ENCODE measurements around the gene BCAS4.
"Not testable (repeated sequence)": the region's sequence is repeated elsewhere in the genome, so short reads cannot be mapped to it uniquely, and the experiment has no call there.

BCAS4 gene

DNA sequence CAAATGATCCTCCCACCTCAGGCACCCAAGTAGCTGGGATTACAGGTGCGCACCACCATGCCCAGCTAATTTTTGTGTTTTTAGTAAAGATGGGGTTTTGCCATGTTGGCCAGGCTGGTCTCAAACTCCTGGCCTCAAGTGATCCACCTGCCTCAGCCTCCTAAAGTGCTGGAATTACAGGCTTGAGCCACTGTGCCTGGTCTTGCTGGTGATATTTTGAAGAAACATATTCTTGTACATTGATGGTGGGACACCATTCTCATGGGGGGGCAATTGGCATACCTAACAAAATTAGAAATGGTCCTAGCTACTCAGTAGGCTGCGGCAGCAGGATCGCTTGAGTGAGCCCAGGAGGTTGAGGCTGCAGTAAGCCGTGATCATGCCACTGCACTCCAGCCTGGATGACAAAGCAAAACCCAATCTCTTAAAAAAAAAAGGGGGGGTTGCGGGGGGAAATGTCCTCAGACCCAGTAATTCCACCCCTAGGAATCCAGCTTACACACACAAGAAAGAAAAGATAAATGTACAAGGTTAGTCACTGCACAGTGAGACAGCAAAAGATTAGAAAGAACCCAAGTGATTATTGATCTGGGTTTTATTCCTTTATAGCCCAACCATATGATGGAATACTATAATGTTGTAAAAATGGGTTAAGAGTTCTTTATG lies 87.0 kb downstream of the BCAS4 start:
- H3K36me3 ChIP-seq (ENCODE audit: control insufficient read depth in 2 of 2, insufficient read depth in 2 of 2, low read length in 2 of 2); H3K4me3 ChIP-seq (ENCODE audit: low read length in 2 of 2); H3K4me1 ChIP-seq (ENCODE audit: control insufficient read depth, insufficient read depth, low read length); H3K9me3 ChIP-seq (ENCODE audit: control insufficient read depth in 2 of 2, low read length in 2 of 2); H3K27me3 ChIP-seq (ENCODE audit: control insufficient read depth in 1 of 2, insufficient read depth in 2 of 2, low read length in 2 of 2); H3K27ac ChIP-seq (ENCODE audit: low read length); H3K9ac ChIP-seq (ENCODE audit: low read length in 2 of 2): not testable (repeated sequence)

DNA sequence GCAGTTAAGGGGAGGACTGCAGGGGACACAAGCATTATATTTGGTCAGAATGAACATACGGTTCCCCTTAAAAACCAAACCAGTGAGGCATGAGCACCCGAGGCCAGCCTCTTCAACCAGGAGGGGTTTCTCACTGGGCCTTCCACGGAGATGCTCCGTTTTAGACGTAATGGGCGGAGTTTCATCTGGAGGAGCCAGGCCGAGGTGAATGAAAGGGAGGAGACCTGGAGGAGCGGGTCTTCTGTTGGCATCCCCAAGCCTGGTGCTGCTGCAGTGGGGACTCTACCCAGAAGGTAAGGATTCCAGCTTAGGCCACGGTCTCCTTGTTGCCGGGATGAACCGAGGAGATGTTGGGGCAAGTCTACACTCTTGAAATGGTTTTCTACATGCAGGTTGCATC lies 89.0 kb downstream of the BCAS4 start:
- Histone ChIP-seq H3K36me3 (ENCODE audit: control insufficient read depth in 2 of 2, insufficient read depth in 2 of 2, low read length in 2 of 2) (peaks cover 2 to 4% of the 10 kb centered on the region in 2 donors), H3K27me3 (ENCODE audit: control insufficient read depth in 1 of 2, insufficient read depth in 2 of 2, low read length in 2 of 2) (no peaks in the 10 kb centered on the region), H3K9me3 (ENCODE audit: control insufficient read depth in 2 of 2, low read length in 2 of 2) (no peaks in the 10 kb centered on the region), H3K4me3 (ENCODE audit: low read length in 2 of 2) (no peak overlapping the region), H3K9ac (ENCODE audit: low read length in 2 of 2) (no peak overlapping the region), H3K27ac (ENCODE audit: low read length) (no peak overlapping the region), H3K4me1 (ENCODE audit: control insufficient read depth, insufficient read depth, low read length) (no peaks in the 10 kb centered on the region)

- H3K36me3 ChIP-seq (ENCODE audit: control insufficient read depth in 2 of 2, insufficient read depth in 2 of 2, low read length in 2 of 2), result peaks cover 5 to 12% of the 10 kb centered on the region in 2 donors
- H3K27ac ChIP-seq (ENCODE audit: low read length), result no peak overlapping the region
- no peaks in the 10 kb centered on the region for H3K27me3 ChIP-seq (ENCODE audit: control insufficient read depth in 1 of 2, insufficient read depth in 2 of 2, low read length in 2 of 2)
- H3K4me1 ChIP-seq (ENCODE audit: control insufficient read depth, insufficient read depth, low read length), result no peaks in the 10 kb centered on the region
- no peaks in the 10 kb centered on the region for H3K9me3 ChIP-seq (ENCODE audit: control insufficient read depth in 2 of 2, low read length in 2 of 2)
- H3K9ac ChIP-seq (ENCODE audit: low read length in 2 of 2), result no peak overlapping the region
- H3K4me3 ChIP-seq (ENCODE audit: low read length in 2 of 2), result no peak overlapping the region
These were observed 90.2 kb downstream of the BCAS4 start for GRCh38 chr20:50885068-50885467.

DNA sequence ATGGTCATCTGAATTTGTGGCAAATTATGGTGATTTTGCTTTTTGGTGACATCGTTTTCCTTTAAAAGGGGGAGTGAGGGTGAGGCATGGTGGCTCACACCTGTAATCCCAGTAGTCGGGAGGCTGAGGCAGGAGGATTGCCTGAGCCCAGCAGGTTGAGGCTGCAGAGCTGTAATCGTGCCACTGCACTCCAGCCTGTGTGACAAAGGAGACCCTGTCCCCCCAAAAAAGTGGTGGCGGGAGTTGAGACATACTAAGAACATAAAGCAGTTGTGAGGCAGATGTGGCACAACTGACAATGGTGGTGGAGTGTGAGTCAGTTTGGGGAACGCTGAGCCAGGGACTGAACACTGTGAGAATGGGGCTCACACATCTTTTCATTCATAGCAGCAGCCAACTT lies 90.9 kb downstream of the BCAS4 start:
- Histone ChIP-seq H3K4me3 (ENCODE audit: low read length in 2 of 2) (no peak overlapping the region), H3K36me3 (ENCODE audit: control insufficient read depth in 2 of 2, insufficient read depth in 2 of 2, low read length in 2 of 2) (peaks cover 7 to 12% of the 10 kb centered on the region in 2 donors), H3K4me1 (ENCODE audit: control insufficient read depth, insufficient read depth, low read length) (no peaks in the 10 kb centered on the region), H3K9me3 (ENCODE audit: control insufficient read depth in 2 of 2, low read length in 2 of 2) (no peaks in the 10 kb centered on the region), H3K9ac (ENCODE audit: low read length in 2 of 2) (no peak overlapping the region), H3K27me3 (ENCODE audit: control insufficient read depth in 1 of 2, insufficient read depth in 2 of 2, low read length in 2 of 2) (no peaks in the 10 kb centered on the region), H3K27ac (ENCODE audit: low read length) (no peak overlapping the region)

- peaks cover 7 to 17% of the 10 kb centered on the region in 2 donors for H3K36me3 ChIP-seq (ENCODE audit: control insufficient read depth in 2 of 2, insufficient read depth in 2 of 2, low read length in 2 of 2)
- no peaks in the 10 kb centered on the region for H3K9me3 ChIP-seq (ENCODE audit: control insufficient read depth in 2 of 2, low read length in 2 of 2)
- H3K4me1 ChIP-seq (ENCODE audit: control insufficient read depth, insufficient read depth, low read length), result no peaks in the 10 kb centered on the region
- no peak overlapping the region for H3K27ac ChIP-seq (ENCODE audit: low read length)
- H3K9ac ChIP-seq (ENCODE audit: low read length in 2 of 2), result no peak overlapping the region
- H3K4me3 ChIP-seq (ENCODE audit: low read length in 2 of 2), result no peak overlapping the region
- no peaks in the 10 kb centered on the region for H3K27me3 ChIP-seq (ENCODE audit: control insufficient read depth in 1 of 2, insufficient read depth in 2 of 2, low read length in 2 of 2)
These were observed 91.4 kb downstream of the BCAS4 start for GRCh38 chr20:50886184-50886790.

GRCh38 chr20:50887576-50887975 lies 92.7 kb downstream of the BCAS4 start:
- Histone ChIP-seq H3K9me3 (ENCODE audit: control insufficient read depth in 2 of 2, low read length in 2 of 2) (no peaks in the 10 kb centered on the region), H3K9ac (ENCODE audit: low read length in 2 of 2) (no peak overlapping the region), H3K27ac (ENCODE audit: low read length) (no peak overlapping the region), H3K36me3 (ENCODE audit: control insufficient read depth in 2 of 2, insufficient read depth in 2 of 2, low read length in 2 of 2) (peaks cover 12 to 29% of the 10 kb centered on the region in 2 donors), H3K4me1 (ENCODE audit: control insufficient read depth, insufficient read depth, low read length) (no peaks in the 10 kb centered on the region), H3K27me3 (ENCODE audit: control insufficient read depth in 1 of 2, insufficient read depth in 2 of 2, low read length in 2 of 2) (no peaks in the 10 kb centered on the region), H3K4me3 (ENCODE audit: low read length in 2 of 2) (no peak overlapping the region)

- no peaks in the 10 kb centered on the region for H3K4me1 ChIP-seq (ENCODE audit: control insufficient read depth, insufficient read depth, low read length)
- H3K27me3 ChIP-seq (ENCODE audit: control insufficient read depth in 1 of 2, insufficient read depth in 2 of 2, low read length in 2 of 2), result no peaks in the 10 kb centered on the region
- H3K27ac ChIP-seq (ENCODE audit: low read length), result no peak overlapping the region
- peaks cover 28 to 43% of the 10 kb centered on the region in 2 donors for H3K36me3 ChIP-seq (ENCODE audit: control insufficient read depth in 2 of 2, insufficient read depth in 2 of 2, low read length in 2 of 2)
- H3K9ac ChIP-seq (ENCODE audit: low read length in 2 of 2), result no peak overlapping the region
- no peaks in the 10 kb centered on the region for H3K9me3 ChIP-seq (ENCODE audit: control insufficient read depth in 2 of 2, low read length in 2 of 2)
- no peak overlapping the region for H3K4me3 ChIP-seq (ENCODE audit: low read length in 2 of 2)
These were observed 96.3 kb downstream of the BCAS4 start for GRCh38 chr20:50891138-50891537.

- Histone ChIP-seq H3K4me3 (ENCODE audit: low read length in 2 of 2) (no peak overlapping the region), H3K27me3 (ENCODE audit: control insufficient read depth in 1 of 2, insufficient read depth in 2 of 2, low read length in 2 of 2) (no peaks in the 10 kb centered on the region), H3K9ac (ENCODE audit: low read length in 2 of 2) (no peak overlapping the region), H3K9me3 (ENCODE audit: control insufficient read depth in 2 of 2, low read length in 2 of 2) (no peaks in the 10 kb centered on the region), H3K27ac (ENCODE audit: low read length) (no peak overlapping the region), H3K36me3 (ENCODE audit: control insufficient read depth in 2 of 2, insufficient read depth in 2 of 2, low read length in 2 of 2) (peaks cover 29 to 46% of the 10 kb centered on the region in 2 donors), H3K4me1 (ENCODE audit: control insufficient read depth, insufficient read depth, low read length) (no peaks in the 10 kb centered on the region)
These were observed 97.5 kb downstream of the BCAS4 start for GRCh38 chr20:50892394-50892793.

DNA sequence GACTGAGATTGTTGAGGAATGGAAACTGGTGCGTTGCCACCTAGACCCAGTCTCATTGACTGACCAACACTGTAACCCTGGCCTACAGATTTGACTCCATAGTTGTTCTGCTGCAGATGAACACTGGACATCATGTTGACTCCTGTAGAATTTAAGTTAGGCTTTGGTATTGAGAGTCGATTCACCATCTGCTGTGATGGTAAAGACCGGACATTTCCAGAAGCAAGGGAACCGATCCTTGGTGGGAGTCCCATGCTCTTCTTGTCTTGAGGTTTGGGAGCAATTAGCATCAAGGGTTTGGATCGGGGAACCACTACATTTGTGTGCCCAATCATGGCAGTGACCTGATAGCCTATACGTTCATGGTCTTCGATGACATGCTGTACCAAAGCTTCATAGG lies 98.8 kb downstream of the BCAS4 start:
- no peak overlapping the region for H3K27ac ChIP-seq (ENCODE audit: low read length)
- peaks cover 37 to 58% of the 10 kb centered on the region in 2 donors for H3K36me3 ChIP-seq (ENCODE audit: control insufficient read depth in 2 of 2, insufficient read depth in 2 of 2, low read length in 2 of 2)
- H3K27me3 ChIP-seq (ENCODE audit: control insufficient read depth in 1 of 2, insufficient read depth in 2 of 2, low read length in 2 of 2), result no peaks in the 10 kb centered on the region
- no peak overlapping the region for H3K4me3 ChIP-seq (ENCODE audit: low read length in 2 of 2)
- H3K9ac ChIP-seq (ENCODE audit: low read length in 2 of 2), result no peak overlapping the region
- no peaks in the 10 kb centered on the region for H3K9me3 ChIP-seq (ENCODE audit: control insufficient read depth in 2 of 2, low read length in 2 of 2)
- H3K4me1 ChIP-seq (ENCODE audit: control insufficient read depth, insufficient read depth, low read length), result no peaks in the 10 kb centered on the region

DNA sequence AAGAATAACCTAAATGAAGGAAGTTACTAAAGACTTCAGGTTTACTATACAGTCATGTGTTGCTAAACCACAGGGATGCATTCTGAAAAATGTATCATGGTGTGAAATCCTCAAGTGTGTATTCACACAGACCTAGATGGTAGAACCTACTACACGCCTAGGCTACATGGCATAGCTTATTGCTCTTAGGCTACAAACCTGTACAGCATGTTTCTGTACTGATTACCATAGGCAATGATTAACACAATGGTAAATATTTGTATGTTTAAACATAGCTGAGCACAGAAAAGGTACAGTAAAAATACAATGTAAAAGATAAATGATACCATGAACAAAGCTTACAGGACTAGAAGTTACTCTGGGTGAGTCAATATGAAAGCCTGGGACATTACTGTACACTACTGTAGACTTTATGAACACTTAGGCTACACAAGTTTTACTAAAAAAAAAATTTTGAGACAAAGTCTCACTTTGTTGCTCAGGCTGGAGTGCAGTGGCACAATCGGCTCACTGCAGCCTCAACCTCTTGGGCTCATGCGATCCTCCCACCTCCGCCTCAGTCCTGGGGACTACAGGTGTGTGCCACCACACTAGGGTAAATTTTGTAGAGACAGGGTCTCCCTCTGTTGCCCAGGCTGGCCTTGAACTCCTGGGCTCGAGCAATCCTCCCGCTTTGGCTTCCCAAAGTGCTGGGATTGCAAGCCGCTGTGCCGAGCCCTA lies 100.4 kb downstream of the BCAS4 start:
- peaks cover 39 to 52% of the 10 kb centered on the region in 2 donors for H3K36me3 ChIP-seq (ENCODE audit: control insufficient read depth in 2 of 2, insufficient read depth in 2 of 2, low read length in 2 of 2)
- no peaks in the 10 kb centered on the region for H3K4me1 ChIP-seq (ENCODE audit: control insufficient read depth, insufficient read depth, low read length)
- no peak overlapping the region for H3K4me3 ChIP-seq (ENCODE audit: low read length in 2 of 2)
- H3K27ac ChIP-seq (ENCODE audit: low read length), result no peak overlapping the region
- no peaks in the 10 kb centered on the region for H3K27me3 ChIP-seq (ENCODE audit: control insufficient read depth in 1 of 2, insufficient read depth in 2 of 2, low read length in 2 of 2)
- H3K9ac ChIP-seq (ENCODE audit: low read length in 2 of 2), result no peak overlapping the region
- H3K9me3 ChIP-seq (ENCODE audit: control insufficient read depth in 2 of 2, low read length in 2 of 2), result no peaks in the 10 kb centered on the region

DNA sequence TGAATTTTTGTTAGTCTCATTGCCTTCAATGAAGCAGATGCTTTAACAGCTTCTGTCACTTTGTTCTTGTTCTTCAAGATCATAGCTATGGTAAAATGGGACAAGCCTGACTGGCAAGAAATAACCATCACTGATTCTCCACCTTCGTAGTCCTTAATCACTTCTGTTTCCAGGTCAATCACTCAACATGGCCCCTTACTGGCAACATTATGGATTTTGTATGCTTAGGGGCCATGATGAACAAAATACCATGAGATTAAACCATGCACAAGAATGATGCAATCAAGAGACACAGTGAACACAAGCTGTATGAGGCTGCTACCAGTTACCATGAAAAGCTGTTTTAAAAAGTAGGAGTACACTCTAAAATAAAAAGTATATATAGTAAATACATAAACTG lies 103.6 kb downstream of the BCAS4 start:
- H3K9me3 ChIP-seq (ENCODE audit: control insufficient read depth in 2 of 2, low read length in 2 of 2), result no peaks in the 10 kb centered on the region
- H3K27me3 ChIP-seq (ENCODE audit: control insufficient read depth in 1 of 2, insufficient read depth in 2 of 2, low read length in 2 of 2), result no peaks in the 10 kb centered on the region
- no peak overlapping the region for H3K4me3 ChIP-seq (ENCODE audit: low read length in 2 of 2)
- H3K4me1 ChIP-seq (ENCODE audit: control insufficient read depth, insufficient read depth, low read length), result no peaks in the 10 kb centered on the region
- no peak overlapping the region for H3K9ac ChIP-seq (ENCODE audit: low read length in 2 of 2)
- no peak overlapping the region for H3K27ac ChIP-seq (ENCODE audit: low read length)
- H3K36me3 ChIP-seq (ENCODE audit: control insufficient read depth in 2 of 2, insufficient read depth in 2 of 2, low read length in 2 of 2), result peaks cover 34 to 35% of the 10 kb centered on the region in 2 donors
